Measurements from ENCODE around the gene TPCN1. TPM values are rescaled to one million over a fixed set of nuclear protein-coding genes. Genes with fewer than 3 reads are reported as not detected.

The TPCN1 gene
- total RNA-seq, 1 donor from 2014 or later, result 153 TPM

DNA sequence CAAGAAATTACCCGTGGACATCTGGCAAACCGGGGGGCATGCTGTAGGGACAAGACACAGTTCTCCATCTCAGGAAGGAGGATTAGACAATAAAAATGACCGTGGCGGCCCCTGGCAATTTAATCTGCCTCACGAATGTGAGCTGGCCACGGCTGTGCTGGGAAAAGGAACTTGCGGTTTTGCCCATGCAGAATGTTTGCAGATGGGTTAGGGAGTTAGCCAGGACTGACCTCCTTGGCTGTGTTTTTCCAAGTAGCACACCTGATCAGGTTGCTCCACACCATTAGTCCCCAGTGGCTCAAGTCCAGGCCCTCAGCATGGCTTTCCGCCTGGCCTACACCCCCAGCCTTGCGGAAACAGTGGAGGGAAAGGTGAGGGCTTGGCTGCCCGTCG, 20.8 kb downstream of the TPCN1 start:
- H3K27ac ChIP-seq (replicated peaks), result peak overlapping the region; percentile 99
- TF ChIP-seq, protein P1, sequence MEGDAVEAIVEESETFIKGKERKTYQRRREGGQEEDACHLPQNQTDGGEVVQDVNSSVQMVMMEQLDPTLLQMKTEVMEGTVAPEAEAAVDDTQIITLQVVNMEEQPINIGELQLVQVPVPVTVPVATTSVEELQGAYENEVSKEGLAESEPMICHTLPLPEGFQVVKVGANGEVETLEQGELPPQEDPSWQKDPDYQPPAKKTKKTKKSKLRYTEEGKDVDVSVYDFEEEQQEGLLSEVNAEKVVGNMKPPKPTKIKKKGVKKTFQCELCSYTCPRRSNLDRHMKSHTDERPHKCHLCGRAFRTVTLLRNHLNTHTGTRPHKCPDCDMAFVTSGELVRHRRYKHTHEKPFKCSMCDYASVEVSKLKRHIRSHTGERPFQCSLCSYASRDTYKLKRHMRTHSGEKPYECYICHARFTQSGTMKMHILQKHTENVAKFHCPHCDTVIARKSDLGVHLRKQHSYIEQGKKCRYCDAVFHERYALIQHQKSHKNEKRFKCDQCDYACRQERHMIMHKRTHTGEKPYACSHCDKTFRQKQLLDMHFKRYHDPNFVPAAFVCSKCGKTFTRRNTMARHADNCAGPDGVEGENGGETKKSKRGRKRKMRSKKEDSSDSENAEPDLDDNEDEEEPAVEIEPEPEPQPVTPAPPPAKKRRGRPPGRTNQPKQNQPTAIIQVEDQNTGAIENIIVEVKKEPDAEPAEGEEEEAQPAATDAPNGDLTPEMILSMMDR (IDR thresholded peaks at IDR 0.05; ENCODE audit: borderline replicate concordance), result no peak
- no peaks in the 10 kb centered on the region for H3K9me3 ChIP-seq (replicated peaks)
- no peak overlapping the region for H3K4me3 ChIP-seq
- no peak for DNase-seq
- peaks cover 100% of the 10 kb centered on the region for H3K4me1 ChIP-seq
- H3K36me3 ChIP-seq, result peaks cover 26% of the 10 kb centered on the region
- no peaks in the 10 kb centered on the region for H3K27me3 ChIP-seq (ENCODE audit: low read depth)
- intact Hi-C loops (cut with micrococcal nuclease), result no loop called here

DNA sequence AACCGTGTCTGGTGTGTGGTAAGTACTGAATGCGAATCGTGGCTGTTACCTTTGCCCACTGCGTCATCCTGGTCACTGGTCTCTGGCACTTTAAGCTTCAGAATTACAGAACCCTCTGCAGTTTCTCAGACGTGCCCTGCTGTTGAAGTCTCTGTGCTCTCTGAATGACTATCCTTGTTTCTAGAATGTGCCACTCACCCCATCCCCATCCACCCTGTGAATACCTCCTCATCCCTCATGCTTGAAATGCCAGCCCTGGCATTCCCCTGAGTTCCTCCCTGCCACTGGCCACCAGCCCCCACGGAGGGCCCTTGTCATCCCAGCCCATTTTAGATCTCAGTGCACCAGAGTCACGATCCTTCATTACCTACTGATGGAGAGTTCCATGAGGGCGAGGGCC, 21.3 kb downstream of the TPCN1 start:
- intact Hi-C loops (cut with micrococcal nuclease), result no loop called here
- no peak for DNase-seq
- no peaks in the 10 kb centered on the region for H3K9me3 ChIP-seq (replicated peaks)
- H3K36me3 ChIP-seq, result peaks cover 31% of the 10 kb centered on the region
- H3K4me3 ChIP-seq, result no peak overlapping the region
- H3K4me1 ChIP-seq, result peaks cover 100% of the 10 kb centered on the region
- H3K27ac ChIP-seq (replicated peaks), result peak overlapping the region; percentile 99
- TF ChIP-seq, protein P1 (IDR thresholded peaks at IDR 0.05; ENCODE audit: borderline replicate concordance), result no peak
- H3K27me3 ChIP-seq (ENCODE audit: low read depth), result no peaks in the 10 kb centered on the region

DNA sequence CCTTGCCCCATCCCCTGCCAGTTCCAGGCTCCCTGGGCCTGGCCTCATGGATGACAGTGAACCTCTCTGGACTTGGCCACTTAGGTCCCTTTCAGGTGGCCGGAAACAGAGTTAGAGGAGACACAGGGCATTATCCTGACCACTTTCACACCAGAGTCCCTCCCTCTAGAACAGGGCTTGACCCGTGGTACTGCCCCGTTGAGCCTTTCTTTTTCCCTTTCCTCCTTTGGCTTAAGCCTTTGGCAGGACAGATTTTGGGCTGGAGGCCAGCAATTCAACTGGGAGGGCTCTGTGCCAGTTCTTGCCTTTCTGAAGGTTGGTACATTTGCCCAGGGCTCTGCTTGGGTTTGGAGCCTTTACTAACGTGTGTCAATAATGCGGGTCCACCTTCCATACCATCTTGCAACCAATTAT, 22.8 kb downstream of the TPCN1 start:
- TF ChIP-seq, protein P1 (IDR thresholded peaks at IDR 0.05; ENCODE audit: borderline replicate concordance), result no peak
- intact Hi-C loops (cut with micrococcal nuclease), result no loop called here
- no peaks in the 10 kb centered on the region for H3K27me3 ChIP-seq (ENCODE audit: low read depth)
- H3K36me3 ChIP-seq, result peaks cover 34% of the 10 kb centered on the region
- H3K27ac ChIP-seq (replicated peaks), result peak overlapping the region; percentile 99
- H3K9me3 ChIP-seq (replicated peaks), result no peaks in the 10 kb centered on the region
- H3K4me1 ChIP-seq, result peaks cover 100% of the 10 kb centered on the region
- DNase-seq, result peak; percentile 67
- peak overlapping the region; percentile 62 for H3K4me3 ChIP-seq

DNA sequence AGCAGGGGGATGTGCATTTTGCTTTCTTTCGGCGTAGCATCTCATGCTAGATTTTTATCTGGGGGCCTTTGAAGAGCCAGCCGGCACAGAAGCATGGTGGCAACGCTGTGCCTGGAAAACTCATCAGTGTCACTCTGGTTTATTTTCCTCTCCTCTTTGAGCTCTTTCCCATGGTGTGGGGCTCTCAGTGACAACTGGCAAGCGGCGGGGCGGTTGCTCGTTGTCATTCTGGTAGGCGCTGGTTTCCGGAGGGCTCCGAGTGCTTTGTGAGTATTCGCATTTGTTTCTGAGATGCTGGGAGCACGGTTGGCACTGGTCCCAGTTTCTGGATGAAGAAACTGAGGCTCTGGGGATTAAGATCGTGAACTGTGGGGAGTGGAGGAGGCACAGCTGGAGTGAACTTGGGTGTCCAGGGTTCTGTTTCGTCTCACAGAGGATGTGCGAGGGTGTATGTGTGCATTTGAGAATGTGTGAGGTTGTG, 23.3 kb downstream of the TPCN1 start:
- Histone ChIP-seq H3K9me3 (replicated peaks) (no peaks in the 10 kb centered on the region), H3K4me3 (peak overlapping the region; percentile 62), H3K36me3 (peaks cover 36% of the 10 kb centered on the region), H3K27ac (replicated peaks) (peak overlapping the region; percentile 99), H3K27me3 (ENCODE audit: low read depth) (no peaks in the 10 kb centered on the region), H3K4me1 (peaks cover 100% of the 10 kb centered on the region)
- intact Hi-C loops (cut with micrococcal nuclease), result no loop called here
- TF ChIP-seq, protein P1 (IDR thresholded peaks at IDR 0.05; ENCODE audit: borderline replicate concordance), result no peak
- DNase-seq, result peak; percentile 71

DNA sequence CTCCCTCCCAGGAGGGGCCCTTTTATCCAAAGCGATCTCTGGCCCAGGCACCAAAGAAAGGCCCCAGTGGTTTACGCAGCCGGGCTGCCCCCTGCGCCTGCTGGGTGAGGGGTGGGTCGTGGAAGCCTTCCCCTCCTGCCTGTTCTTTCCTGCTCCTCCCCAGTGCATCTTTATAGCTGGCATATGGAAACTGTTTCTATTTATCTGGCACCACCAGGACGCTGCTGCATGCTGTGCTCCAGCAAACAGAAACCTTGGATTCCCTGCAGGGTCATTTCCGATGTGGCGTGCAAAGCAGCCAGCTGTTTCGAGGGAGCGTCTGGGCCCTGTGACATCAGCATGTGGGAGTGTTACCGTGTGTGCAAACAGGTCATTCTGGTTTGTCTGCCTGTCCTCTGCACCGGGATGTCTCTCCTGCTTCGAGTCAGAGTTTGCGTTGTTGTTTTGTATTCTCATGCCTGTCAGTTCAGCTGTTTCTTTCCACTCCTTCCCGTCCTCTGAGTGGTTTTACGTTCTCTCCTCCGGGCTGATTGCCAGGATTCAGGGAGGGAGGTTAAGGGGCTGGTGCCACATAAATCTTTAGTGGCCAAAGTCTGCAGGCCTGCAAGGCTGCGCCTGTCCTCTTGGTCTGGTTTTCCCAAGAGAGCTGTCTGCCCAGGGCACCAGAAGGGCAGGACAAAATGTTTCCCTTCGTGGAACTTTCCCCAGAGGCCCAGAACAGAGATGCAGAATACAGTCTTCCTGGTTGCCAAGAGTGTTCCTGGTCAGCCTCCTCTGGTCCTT, 24.6 kb downstream of the TPCN1 start:
- Histone ChIP-seq H3K27ac (replicated peaks) (peak overlapping the region; percentile 99), H3K4me1 (peaks cover 100% of the 10 kb centered on the region), H3K36me3 (peaks cover 45% of the 10 kb centered on the region), H3K9me3 (replicated peaks) (no peaks in the 10 kb centered on the region), H3K27me3 (ENCODE audit: low read depth) (no peaks in the 10 kb centered on the region), H3K4me3 (peak overlapping the region; percentile 62)
- DNase-seq, result peak; percentile 71
- intact Hi-C loops (cut with micrococcal nuclease), result no loop called here
- TF ChIP-seq, protein P1 (IDR thresholded peaks at IDR 0.05; ENCODE audit: borderline replicate concordance), result peak; percentile 22
